NCI-H1436 treated with DMSO at 0.1 percent for 48 hours (cell line): ENCODE data around the gene KLRC3.
"Not testable (repeated sequence)": the region's sequence is repeated elsewhere in the genome, so short reads cannot be mapped to it uniquely, and the experiment has no call there.

Source experiments
- DNase-seq: peaks from one replicate; lab custom pipeline; 2025; lab: John Stamatoyannopoulos, UW

KLRC3 gene

GRCh38 chr12:10420334-10420733, at the start of gene KLRC3:
Gene KLRC3 (minus strand): TSS chr12:10420595. CDS start chr12:10420550, 45 bp downstream.
- not testable (repeated sequence) for DNase-seq

GRCh38 chr12:10469701-10470100, 49.3 kb upstream of the KLRC3 start:
- no peak for DNase-seq

DNA sequence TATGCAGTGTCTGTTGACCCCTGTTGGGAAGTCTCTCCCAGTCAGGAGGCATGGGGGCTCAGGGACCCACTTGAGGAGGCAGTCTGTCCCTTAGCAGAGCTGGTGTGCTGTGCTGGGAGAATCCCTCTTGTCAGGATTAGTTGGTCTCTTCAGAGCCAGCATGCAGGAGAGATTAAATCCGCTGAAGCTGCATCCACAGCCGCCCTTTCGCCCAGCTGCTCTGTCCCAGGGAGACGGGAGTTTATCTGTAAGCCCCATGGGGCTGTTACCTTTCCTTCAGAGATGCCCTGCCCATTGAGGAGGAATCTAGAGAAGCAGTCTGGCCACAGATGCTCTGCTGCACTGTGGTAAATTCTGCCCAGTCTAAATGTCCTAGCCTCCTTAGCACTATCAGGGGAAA, 45.9 kb upstream of the KLRC3 start:
- no peak for DNase-seq

GRCh38 chr12:10457760-10458159, 37.4 kb upstream of the KLRC3 start:
- no peak for DNase-seq

- DNase-seq = no peak
These were observed 36.5 kb upstream of the KLRC3 start for GRCh38 chr12:10456856-10457255.

GRCh38 chr12:10455766-10456165, 35.4 kb upstream of the KLRC3 start:
- DNase-seq = no peak

GRCh38 chr12:10454531-10454930, 34.1 kb upstream of the KLRC3 start:
- DNase-seq = no peak

DNA sequence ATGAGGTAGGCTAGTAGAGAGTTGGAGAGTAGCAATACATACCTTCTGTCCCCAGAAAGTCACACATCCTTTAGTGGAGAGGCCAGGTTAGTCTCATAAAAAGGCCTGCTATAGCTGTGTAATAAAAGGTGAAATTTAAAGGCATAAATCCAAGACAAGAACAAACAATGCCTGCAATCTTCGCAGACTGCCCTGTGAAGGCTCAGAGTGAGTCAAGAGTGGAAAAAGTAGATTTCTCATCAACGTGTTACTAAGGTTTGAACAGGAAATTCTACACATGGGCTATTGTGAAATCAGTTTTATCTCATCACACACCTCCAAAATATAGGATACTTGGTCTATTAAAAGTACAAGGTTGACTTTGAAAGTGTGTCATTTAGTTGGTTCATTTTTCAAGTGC, 32.8 kb upstream of the KLRC3 start, which contains the start of gene KLRC1:
TSS of gene KLRC1 (minus strand) at position 222 of the 400 bp plus-strand sequence. CDS start 2,221 bp downstream, outside the sequence.
- DNase-seq = no peak

DNA sequence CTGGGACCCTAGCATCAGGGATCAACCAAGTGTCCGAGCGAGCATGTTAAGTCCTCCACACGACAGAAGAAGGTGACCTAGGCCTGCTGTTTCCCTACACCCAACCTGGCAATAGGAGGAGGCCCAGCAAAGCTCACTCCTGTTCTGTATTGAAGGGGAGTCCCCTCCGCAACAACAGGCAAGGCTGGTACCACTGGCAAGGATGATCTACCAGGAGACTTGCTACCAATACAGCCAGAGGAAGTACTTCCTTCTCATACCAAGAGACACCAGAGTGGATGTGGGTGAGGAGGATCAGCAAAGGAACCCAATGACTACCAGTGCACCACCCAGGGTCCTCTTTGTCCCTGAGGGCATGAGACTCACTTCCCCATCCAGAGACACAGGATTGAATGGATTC, 27.8 kb upstream of the KLRC3 start:
- DNase-seq = no peak

DNA sequence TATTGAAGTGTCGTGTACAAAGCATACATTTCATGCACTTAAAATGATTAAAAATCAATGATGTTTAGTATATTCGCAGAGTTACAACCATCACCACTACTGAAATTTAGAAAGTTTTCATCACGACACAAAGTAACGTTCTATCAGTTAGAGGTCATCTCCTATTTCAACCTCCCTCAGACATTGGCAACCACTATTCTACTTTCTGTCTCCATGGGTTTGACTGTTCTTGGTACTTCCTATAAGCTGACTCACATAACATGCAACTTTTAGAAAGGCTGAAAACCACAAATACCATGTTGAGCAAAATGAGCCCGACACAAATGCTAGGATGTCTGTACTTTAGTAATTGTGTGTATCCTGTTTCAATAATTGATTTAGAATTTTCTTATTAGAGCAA, 25.7 kb upstream of the KLRC3 start:
- DNase-seq = not testable (repeated sequence)

- DNase-seq = not testable (repeated sequence)
These were observed 20.7 kb upstream of the KLRC3 start for GRCh38 chr12:10441144-10441543.

DNA sequence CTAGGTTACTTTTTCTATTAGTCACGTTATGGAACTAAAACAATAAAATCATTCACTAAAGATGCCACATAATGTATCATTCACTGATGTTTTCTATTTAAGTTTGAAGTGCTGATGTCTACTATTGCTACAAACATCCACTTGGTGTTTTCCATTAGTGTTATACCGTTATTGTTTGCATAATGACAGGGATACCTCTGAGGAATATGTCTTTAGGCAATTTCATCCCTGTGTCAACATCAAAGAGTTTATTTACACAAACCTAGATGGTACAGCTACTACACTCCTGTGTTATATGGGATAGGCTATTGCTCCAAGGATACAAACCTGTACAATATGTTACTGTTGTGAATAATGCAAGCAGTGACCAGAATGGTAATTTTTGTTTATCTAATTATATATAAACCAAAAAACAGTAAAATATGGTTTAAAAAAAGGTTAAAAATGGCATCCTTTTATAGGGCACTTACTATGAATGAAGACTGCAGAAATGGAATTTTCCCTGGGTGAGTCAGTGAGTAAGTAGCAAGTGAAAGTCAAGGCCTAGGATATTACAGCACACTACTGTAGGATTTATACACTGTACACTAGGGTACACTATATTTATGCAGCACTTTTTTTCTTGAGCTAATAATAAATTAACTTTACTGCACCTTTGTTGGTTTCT, 19.3 kb upstream of the KLRC3 start:
- not testable (repeated sequence) for DNase-seq

- DNase-seq = not testable (repeated sequence)
These were observed 17.2 kb upstream of the KLRC3 start for GRCh38 chr12:10437601-10438000.

DNA sequence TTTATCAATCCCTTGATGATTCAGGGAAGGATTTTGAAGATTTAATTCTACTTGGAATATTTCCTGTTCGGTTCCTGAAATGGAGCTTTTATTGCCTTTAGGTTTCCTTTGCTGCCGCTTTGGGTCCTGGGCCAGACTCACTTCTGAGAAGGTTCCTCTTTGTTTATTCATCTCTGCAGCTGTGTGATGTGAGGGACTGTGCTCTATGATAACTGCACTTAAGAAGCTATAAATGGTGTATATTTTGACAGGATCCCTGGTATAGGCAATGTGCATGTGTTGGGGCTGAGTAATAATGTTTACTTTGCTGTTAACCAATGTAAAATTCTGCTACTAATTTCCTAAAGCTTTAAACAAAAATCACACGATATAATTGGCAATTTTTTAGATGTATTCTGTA, 15.4 kb upstream of the KLRC3 start, which contains the start of gene KLRC2:
TSS of gene KLRC2 (minus strand) at position 195 of the 400 bp plus-strand sequence. CDS start at position 171, 24 bp downstream.
- not testable (repeated sequence) for DNase-seq

DNA sequence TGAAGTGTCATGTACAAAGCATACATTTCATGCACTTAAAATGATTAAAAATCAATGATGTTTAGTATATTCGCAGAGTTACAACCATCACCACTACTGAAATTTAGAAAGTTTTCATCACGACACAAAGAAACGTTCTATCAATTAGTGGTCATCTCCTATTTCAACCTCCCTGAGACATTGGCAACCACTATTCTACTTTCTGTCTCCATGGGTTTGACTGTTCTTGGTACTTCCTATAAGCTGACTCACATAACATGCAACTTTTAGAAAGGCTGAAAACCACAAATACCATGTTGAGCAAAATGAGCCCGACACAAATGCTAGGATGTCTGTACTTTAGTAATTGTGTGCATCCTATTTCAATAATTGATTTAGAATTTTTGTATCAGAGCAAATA, 10.2 kb upstream of the KLRC3 start:
- DNase-seq = not testable (repeated sequence)

- not testable (repeated sequence) for DNase-seq
These were observed 5.5 kb upstream of the KLRC3 start for GRCh38 chr12:10425938-10426337.

- not testable (repeated sequence) for DNase-seq
These were observed 4.0 kb upstream of the KLRC3 start for GRCh38 chr12:10424260-10424899.

GRCh38 chr12:10422159-10422558, 1.8 kb upstream of the KLRC3 start:
- DNase-seq = not testable (repeated sequence)

GRCh38 chr12:10409392-10409791, 11.0 kb downstream of the KLRC3 start, which contains the start of gene KLRC4:
Gene KLRC4 (minus strand): TSS chr12:10409757. CDS start chr12:10409575, 182 bp downstream.
- DNase-seq = no peak

- no peak for DNase-seq
These were observed 11.6 kb downstream of the KLRC3 start for GRCh38 chr12:10408842-10409241.

DNA sequence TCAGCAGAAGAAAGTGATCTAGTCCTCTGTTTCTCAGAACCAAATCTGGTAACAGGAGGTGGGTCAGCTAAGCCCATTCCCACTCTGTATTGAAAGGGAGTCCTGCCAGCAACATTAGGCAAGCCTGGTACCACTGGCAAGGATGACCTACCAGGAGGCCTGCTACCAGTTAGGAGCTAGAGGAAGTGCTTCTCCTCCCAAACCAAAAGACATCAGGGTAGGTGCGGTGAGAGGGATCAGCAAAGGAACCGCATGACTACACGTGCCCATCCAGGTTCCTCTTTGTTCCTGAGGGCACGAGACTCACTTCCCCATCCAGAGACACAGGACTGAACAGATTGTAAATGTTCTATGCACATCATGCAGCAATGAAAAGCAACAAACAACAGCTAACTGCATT, 13.7 kb downstream of the KLRC3 start:
- DNase-seq = no peak

GRCh38 chr12:10405294-10405693, 15.1 kb downstream of the KLRC3 start:
- no peak for DNase-seq

- no peak for DNase-seq
These were observed 15.6 kb downstream of the KLRC3 start for GRCh38 chr12:10404798-10405197.
